Ovary (tissue), 9 donors: ENCODE data around the gene LIX1. TPM values are rescaled to one million over a fixed set of nuclear protein-coding genes. Genes with fewer than 3 reads are reported as not detected.

Experiments
- DNase-seq, 5 donors: peaks; one replicate each; pipeline ENCODE4 v3.0.0-alpha.2; 2019 to 2020
- H3K27ac ChIP-seq, 2 donors: fragments of 200-600 bp; one replicate each; pipeline versions ENCODE4 v1.5.1 to v1.8.0; 2019 to 2022
- H3K27me3 ChIP-seq: fragments of 200-600 bp; one replicate; pipeline ENCODE4 v1.8.0; 2022
- H3K36me3 ChIP-seq: fragments of 200-600 bp; sonication (generic); one replicate; pipeline ENCODE4 v1.5.1; 2019
- H3K4me1 ChIP-seq: one replicate; pipeline ENCODE4 v1.8.1; 2013; ENCODE audit warnings: mild to moderate bottlenecking, moderate library complexity; ENCODE audit not compliant: insufficient read depth
- H3K4me3 ChIP-seq: fragments of 200-600 bp; sonication (generic); one replicate; pipeline ENCODE4 v1.5.1; 2017
- H3K9me3 ChIP-seq, 2 donors: fragments of 200-600 bp in 1 of 2; sonication (generic) in 1 of 2; one replicate each; pipeline versions ENCODE4 v1.5.1 to v1.8.1; 2013 to 2019; ENCODE audit warnings: mild to moderate bottlenecking in 1 of 2, moderate library complexity in 1 of 2
- CTCF ChIP-seq, 3 donors: fragments of 450-650 bp in 2 of 3; fragments of 200-600 bp in 1 of 3; IDR thresholded peaks; one replicate each; pipeline versions ENCODE4 v1.5.1 to v1.8.0; 2016 to 2022; ENCODE audit warnings: antibody characterized with exemption in 3 of 3, mild to moderate bottlenecking in 1 of 3
- EP300 ChIP-seq: sonication (generic); formaldehyde crosslinking; IDR thresholded peaks from one replicate; pipeline ENCODE4 v1.6.1; 2017; ENCODE audit warnings: antibody characterized with exemption
- POLR2A ChIP-seq: fragments of 450-650 bp; IDR thresholded peaks from one replicate; pipeline ENCODE4 v1.6.1; 2017; ENCODE audit warnings: antibody characterized with exemption, mild to moderate bottlenecking, moderate library complexity
- WGBS, 3 donors: extraction: QIAGEN DNeasy Blood & Tissue Kit in 1 of 3; methylation state at CpG; one replicate each; pipeline versions ENCODE4 v1.1.5 to v1.1.7; 2013 to 2017; 5-methylcytosine and 5-hydroxymethylcytosine counted together
- intact Hi-C, 4 donors: fragments of 100-400 bp; cut with DNase I; formaldehyde crosslinking; loops; one replicate each; pipeline versions ENCODE4 v1.11.0 to v1.15.1; 2022 to 2023
- polyA plus RNA-seq, 2 donors: library from polyadenylated mRNA; stranded (reverse); fragments of 200-250 nt in 1 of 2; fragments of 350-450 nt in 1 of 2; fragmentation: Illumina TruSeq in 1 of 2; extraction: RNeasy Lipid Tissue Mini Kit (QIAGEN cat#74804) in 1 of 2; gene quantifications; one replicate each; pipeline ENCODE4 v1.2.3, GENCODE V29; 2013 to 2014
- total RNA-seq, 7 donors: library from RNA; depleted of rRNA in 2 of 7; stranded (reverse); fragments of >200 nt in 2 of 7; fragmentation: NEBNext Ultra II Directional in 3 of 7; extraction: Animal tissue kit (Norgen Biotek cat#: 25700) in 3 of 7; gene quantifications; one replicate each; pipeline versions ENCODE4 v1.1.0 to v1.2.4, GENCODE V29; 2016 to 2023
- donor health status: DM: no; HTN: no; CAD: no; lungs with moderate emphysema.
- donor health status: DM: no; HTN: no; CAD: no.
- donor health status: Bipolar disorder and iron deficiency.
- donor health status: DM: yes; HTN: yes; CAD: no.
- donor health status: DM: no; HTN: no; CAD: no.
- donor health status: DM: yes; HTN: yes; CAD: no.

LIX1 gene
- total and polyA plus RNA-seq, 9 donors = 0.12 to 0.20 TPM; not detected in 7

GRCh38 chr5:97063251-97063650 lies 79.2 kb downstream of the LIX1 start:
- TF ChIP-seq CTCF (IDR thresholded peaks at IDR 0.05) = no peak
- TF ChIP-seq POLR2A = no peak
- DNase-seq = no peak
- WGBS, 3 donors = 71 to 83% (median 81%) methylated on average over 1 of the region's 1 CpG
- intact Hi-C loops = no loop called here
- no peak overlapping the region for H3K4me3 ChIP-seq
- H3K36me3 ChIP-seq = no peaks in the 10 kb centered on the region
- H3K27me3 ChIP-seq = no peaks in the 10 kb centered on the region
- no peaks in the 10 kb centered on the region for H3K4me1 ChIP-seq
- no peaks in the 10 kb centered on the region for H3K9me3 ChIP-seq
- H3K27ac ChIP-seq = no peak overlapping the region

- H3K4me3 ChIP-seq = no peak overlapping the region
- intact Hi-C loops = no loop called here
- H3K27me3 ChIP-seq = no peaks in the 10 kb centered on the region
- 71 to 76% (median 75%) methylated on average over 8 of the region's 8 CpGs for WGBS, 3 donors
- no peak overlapping the region for H3K27ac ChIP-seq
- H3K4me1 ChIP-seq = no peaks in the 10 kb centered on the region
- TF ChIP-seq CTCF (IDR thresholded peaks at IDR 0.05) = no peak
- TF ChIP-seq POLR2A = no peak
- no peak for TF ChIP-seq EP300
- H3K36me3 ChIP-seq = no peaks in the 10 kb centered on the region
- DNase-seq = no peak
- no peaks in the 10 kb centered on the region for H3K9me3 ChIP-seq
Measured at GRCh38 chr5:97062046-97062445, 80.4 kb downstream of the LIX1 start.

GRCh38 chr5:97056263-97056662 lies 86.1 kb downstream of the LIX1 start:
- intact Hi-C loops = no loop called here
- DNase-seq = no peak
- Histone ChIP-seq H3K36me3 (no peaks in the 10 kb centered on the region), H3K9me3 (no peaks in the 10 kb centered on the region), H3K4me3 (no peak overlapping the region), H3K27ac (no peak overlapping the region), H3K4me1 (no peaks in the 10 kb centered on the region), H3K27me3 (no peaks in the 10 kb centered on the region)
- no peak for TF ChIP-seq POLR2A
- 90 to 100% (median 95%) methylated on average over 1 of the region's 1 CpG for WGBS, 3 donors

GRCh38 chr5:97049175-97049574 lies 93.2 kb downstream of the LIX1 start:
- Histone ChIP-seq H3K27me3 (no peaks in the 10 kb centered on the region), H3K36me3 (no peaks in the 10 kb centered on the region), H3K4me3 (no peak overlapping the region), H3K27ac (no peak overlapping the region), H3K4me1 (no peaks in the 10 kb centered on the region), H3K9me3 (no peaks in the 10 kb centered on the region)
- no peak for DNase-seq
- intact Hi-C loops = no loop called here
- WGBS, 3 donors = 78 to 87% (median 83%) methylated on average over 7 of the region's 7 CpGs
- no peak for TF ChIP-seq EP300
- no peak for TF ChIP-seq CTCF (IDR thresholded peaks at IDR 0.05)
- TF ChIP-seq POLR2A = no peak

GRCh38 chr5:97047076-97047475 lies 95.3 kb downstream of the LIX1 start:
- Histone ChIP-seq H3K27ac (no peak overlapping the region), H3K9me3 (no peaks in the 10 kb centered on the region), H3K27me3 (no peaks in the 10 kb centered on the region), H3K36me3 (no peaks in the 10 kb centered on the region), H3K4me3 (no peak overlapping the region), H3K4me1 (no peaks in the 10 kb centered on the region)
- 80 to 94% (median 82%) methylated on average over 1 of the region's 1 CpG for WGBS, 3 donors
- no peak for DNase-seq
- intact Hi-C loops = no loop called here
- no peak for TF ChIP-seq POLR2A
- no peak for TF ChIP-seq EP300
- TF ChIP-seq CTCF (IDR thresholded peaks at IDR 0.05) = no peak
